Measurements from ENCODE around the gene CIAO1.

DNA sequence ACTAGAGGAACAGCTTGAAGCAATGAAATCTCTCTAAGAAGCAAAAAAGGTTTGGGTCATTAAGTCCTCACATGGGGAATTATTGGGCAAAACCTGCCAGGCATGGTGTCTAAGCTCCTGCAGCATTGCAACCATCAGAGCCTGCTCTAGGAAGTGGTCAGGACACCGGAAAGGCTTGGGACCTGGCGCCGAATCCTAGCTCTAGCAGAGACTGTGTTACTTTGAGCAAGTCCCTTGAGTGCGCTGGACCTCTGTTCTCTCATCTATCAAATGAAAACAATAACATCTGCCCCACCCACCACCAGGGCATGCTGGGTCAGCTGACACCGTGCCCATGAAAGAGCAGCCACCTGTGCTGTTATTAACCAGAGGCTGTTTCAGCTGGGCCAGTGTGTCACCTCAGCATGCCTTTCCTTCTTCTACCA lies 6.5 kb upstream of the CIAO1 start:
- TF ChIP-seq, protein P1, sequence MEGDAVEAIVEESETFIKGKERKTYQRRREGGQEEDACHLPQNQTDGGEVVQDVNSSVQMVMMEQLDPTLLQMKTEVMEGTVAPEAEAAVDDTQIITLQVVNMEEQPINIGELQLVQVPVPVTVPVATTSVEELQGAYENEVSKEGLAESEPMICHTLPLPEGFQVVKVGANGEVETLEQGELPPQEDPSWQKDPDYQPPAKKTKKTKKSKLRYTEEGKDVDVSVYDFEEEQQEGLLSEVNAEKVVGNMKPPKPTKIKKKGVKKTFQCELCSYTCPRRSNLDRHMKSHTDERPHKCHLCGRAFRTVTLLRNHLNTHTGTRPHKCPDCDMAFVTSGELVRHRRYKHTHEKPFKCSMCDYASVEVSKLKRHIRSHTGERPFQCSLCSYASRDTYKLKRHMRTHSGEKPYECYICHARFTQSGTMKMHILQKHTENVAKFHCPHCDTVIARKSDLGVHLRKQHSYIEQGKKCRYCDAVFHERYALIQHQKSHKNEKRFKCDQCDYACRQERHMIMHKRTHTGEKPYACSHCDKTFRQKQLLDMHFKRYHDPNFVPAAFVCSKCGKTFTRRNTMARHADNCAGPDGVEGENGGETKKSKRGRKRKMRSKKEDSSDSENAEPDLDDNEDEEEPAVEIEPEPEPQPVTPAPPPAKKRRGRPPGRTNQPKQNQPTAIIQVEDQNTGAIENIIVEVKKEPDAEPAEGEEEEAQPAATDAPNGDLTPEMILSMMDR (IDR thresholded peaks at IDR 0.05 in 4 of 5, conservative IDR thresholded peaks at IDR 0.05 in 1 of 5): no peak
- peak in 1 of 2 donors; percentile 18 for TF ChIP-seq POLR2A (IDR thresholded peaks at IDR 0.05)
